Thyroid gland (tissue), 4 donors: ENCODE measurements around the gene OTOP3.

Experiments
- POLR2A ChIP-seq, 2 donors: fragments of 450-650 bp; IDR thresholded peaks; one replicate each; pipeline ENCODE4 v1.6.1; 2017; ENCODE audit warnings: antibody characterized with exemption in 2 of 2, mild to moderate bottlenecking in 2 of 2, moderate library complexity in 1 of 2
- TF ChIP-seq, protein P1 (sequence below), 6 experiments: fragments of 200-600 bp in 3 of 6; fragments of 450-650 bp in 3 of 6; sonication (generic) in 3 of 6; IDR thresholded peaks; one replicate each; pipeline ENCODE4 v1.5.1; 2016 to 2019; ENCODE audit warnings: antibody characterized with exemption in 6 of 6, mild to moderate bottlenecking in 2 of 6, inconsistent platforms in 1 of 6, moderate library complexity in 1 of 6

DNA sequence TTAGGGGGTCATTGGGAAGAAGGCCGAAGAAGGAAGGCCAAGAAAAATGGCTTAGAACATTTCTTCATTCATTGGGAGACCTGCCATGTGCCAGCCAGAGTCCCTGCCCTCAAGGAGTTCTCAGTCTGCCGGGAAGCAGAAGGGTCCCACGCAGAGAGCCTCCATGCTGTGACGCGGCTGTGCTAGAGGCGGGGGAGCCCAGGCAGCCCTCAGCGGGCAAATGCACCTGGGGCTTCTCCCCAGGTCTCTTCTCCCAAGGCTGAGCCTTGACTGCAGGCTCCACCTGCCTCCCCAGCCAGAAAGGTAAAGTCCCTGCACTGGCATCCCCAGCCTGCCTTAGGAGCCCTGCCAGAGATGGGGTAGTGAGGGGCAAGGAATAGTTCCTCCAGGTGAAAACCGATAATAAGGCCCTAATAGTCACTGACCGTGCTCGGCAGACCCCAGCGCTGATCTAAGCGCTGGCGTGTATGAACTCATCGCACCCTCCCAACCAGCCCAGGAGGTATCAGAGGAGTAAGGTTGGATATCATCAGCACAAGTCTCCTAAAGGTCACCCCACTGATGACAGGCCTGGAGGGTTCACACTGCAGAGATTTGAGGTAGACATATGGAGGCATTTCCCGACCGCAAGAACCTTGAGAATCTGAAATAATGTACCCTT is 45.8 kb downstream of the OTOP3 start:
- TF ChIP-seq, protein P1, sequence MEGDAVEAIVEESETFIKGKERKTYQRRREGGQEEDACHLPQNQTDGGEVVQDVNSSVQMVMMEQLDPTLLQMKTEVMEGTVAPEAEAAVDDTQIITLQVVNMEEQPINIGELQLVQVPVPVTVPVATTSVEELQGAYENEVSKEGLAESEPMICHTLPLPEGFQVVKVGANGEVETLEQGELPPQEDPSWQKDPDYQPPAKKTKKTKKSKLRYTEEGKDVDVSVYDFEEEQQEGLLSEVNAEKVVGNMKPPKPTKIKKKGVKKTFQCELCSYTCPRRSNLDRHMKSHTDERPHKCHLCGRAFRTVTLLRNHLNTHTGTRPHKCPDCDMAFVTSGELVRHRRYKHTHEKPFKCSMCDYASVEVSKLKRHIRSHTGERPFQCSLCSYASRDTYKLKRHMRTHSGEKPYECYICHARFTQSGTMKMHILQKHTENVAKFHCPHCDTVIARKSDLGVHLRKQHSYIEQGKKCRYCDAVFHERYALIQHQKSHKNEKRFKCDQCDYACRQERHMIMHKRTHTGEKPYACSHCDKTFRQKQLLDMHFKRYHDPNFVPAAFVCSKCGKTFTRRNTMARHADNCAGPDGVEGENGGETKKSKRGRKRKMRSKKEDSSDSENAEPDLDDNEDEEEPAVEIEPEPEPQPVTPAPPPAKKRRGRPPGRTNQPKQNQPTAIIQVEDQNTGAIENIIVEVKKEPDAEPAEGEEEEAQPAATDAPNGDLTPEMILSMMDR (IDR thresholded peaks at IDR 0.05) = no peak
- TF ChIP-seq POLR2A (IDR thresholded peaks at IDR 0.05) = no peak
